G401.6 (cell line): Measurements from ENCODE around the gene NPEPL1.
"Not testable (repeated sequence)": the region's sequence is repeated elsewhere in the genome, so short reads cannot be mapped to it uniquely, and the experiment has no call there.

Experiments used
- FAIRE-seq: peaks from 2 replicates; lab custom pipeline; 2012; peaks lifted over from hg19 to GRCh38; lab: Jason Lieb, UNC

Gene NPEPL1

GRCh38 chr20:58692579-58693225 is at the start of gene NPEPL1:
Gene NPEPL1 (plus strand): TSS chr20:58692800. CDS start chr20:58692901, 101 bp downstream.
- no peak for FAIRE-seq

GRCh38 chr20:58642896-58643295 is 49.7 kb upstream of the NPEPL1 start:
- FAIRE-seq: not testable (repeated sequence)

GRCh38 chr20:58645412-58645968 is 47.1 kb upstream of the NPEPL1 start:
- no peak for FAIRE-seq

GRCh38 chr20:58646257-58646656 is 46.3 kb upstream of the NPEPL1 start:
- FAIRE-seq: no peak

GRCh38 chr20:58646703-58647102 is 45.9 kb upstream of the NPEPL1 start:
- FAIRE-seq: no peak

- FAIRE-seq: no peak
These were observed 45.3 kb upstream of the NPEPL1 start for GRCh38 chr20:58647162-58647795.

GRCh38 chr20:58647796-58648501 is 44.7 kb upstream of the NPEPL1 start:
- no peak for FAIRE-seq

- not testable (repeated sequence) for FAIRE-seq
These were observed 44.1 kb upstream of the NPEPL1 start for GRCh38 chr20:58648502-58648825.

GRCh38 chr20:58649288-58650180 is 43.1 kb upstream of the NPEPL1 start:
- no peak for FAIRE-seq

- no peak for FAIRE-seq
These were observed 42.3 kb upstream of the NPEPL1 start for GRCh38 chr20:58650181-58650775.

GRCh38 chr20:58650776-58651558 is 41.6 kb upstream of the NPEPL1 start, which contains the start of gene STX16:
Gene STX16 (plus strand): TSS chr20:58651283. CDS start chr20:58652007, 724 bp downstream.
- FAIRE-seq: no peak

GRCh38 chr20:58651559-58651945 is 41.0 kb upstream of the NPEPL1 start:
- FAIRE-seq: no peak

GRCh38 chr20:58651946-58652605 is 40.5 kb upstream of the NPEPL1 start:
- FAIRE-seq: no peak

GRCh38 chr20:58652606-58653294 is 39.9 kb upstream of the NPEPL1 start:
- no peak for FAIRE-seq

- no peak for FAIRE-seq
These were observed 38.3 kb upstream of the NPEPL1 start for GRCh38 chr20:58654337-58654736.

GRCh38 chr20:58655328-58656107 is 37.1 kb upstream of the NPEPL1 start:
- FAIRE-seq: no peak

GRCh38 chr20:58656831-58657230 is 35.8 kb upstream of the NPEPL1 start:
- no peak for FAIRE-seq

GRCh38 chr20:58657262-58657661 is 35.3 kb upstream of the NPEPL1 start:
- no peak for FAIRE-seq

GRCh38 chr20:58657986-58658385 is 34.6 kb upstream of the NPEPL1 start:
- FAIRE-seq: no peak
